Stimulated activated CD4-positive, alpha-beta T cell treated with anti-CD3 and anti-CD28 coated beads, Interleukin-4, amount 100 ng/mL, for 4 hours (primary cell): ENCODE data around the gene UNC45A.
A peak's percentile ranks its signal among the peaks of the same experiment; 100 is the strongest.
"Not testable (repeated sequence)": the region's sequence is repeated elsewhere in the genome, so short reads cannot be mapped to it uniquely, and the experiment has no call there.

Experiments
- DNase-seq, 2 experiments: peaks; one replicate each; pipeline ENCODE4 v3.0.0-alpha.2; 2020

UNC45A gene

GRCh38 chr15:90934949-90935751 is at the start of gene UNC45A:
TSS of gene UNC45A (plus strand) at chr15:90935285. CDS start at chr15:90935325, 40 bp downstream.
- DNase-seq, result peak; percentile 93 to 98

- DNase-seq, result peak; percentile 69 to 83
Measured at GRCh38 chr15:90885432-90886290, 49.4 kb upstream of the UNC45A start.

GRCh38 chr15:90886291-90886614 is 48.8 kb upstream of the UNC45A start:
- no peak for DNase-seq

GRCh38 chr15:90887037-90887481 is 48.0 kb upstream of the UNC45A start:
- no peak for DNase-seq

GRCh38 chr15:90889313-90889730 is 45.8 kb upstream of the UNC45A start:
- no peak for DNase-seq

GRCh38 chr15:90889736-90890456 is 45.2 kb upstream of the UNC45A start:
- DNase-seq, result no peak

GRCh38 chr15:90890839-90891238 is 44.2 kb upstream of the UNC45A start:
- no peak for DNase-seq

GRCh38 chr15:90891346-90891949 is 43.6 kb upstream of the UNC45A start:
- DNase-seq, result no peak

- no peak for DNase-seq
Measured at GRCh38 chr15:90892023-90892422, 43.1 kb upstream of the UNC45A start.

GRCh38 chr15:90892498-90893174 is 42.4 kb upstream of the UNC45A start:
- DNase-seq, result no peak

- no peak for DNase-seq
Measured at GRCh38 chr15:90893175-90894090, 41.7 kb upstream of the UNC45A start.

GRCh38 chr15:90895571-90896117 is 39.4 kb upstream of the UNC45A start:
- no peak for DNase-seq

- DNase-seq, result not testable (repeated sequence)
Measured at GRCh38 chr15:90897131-90897655, 37.9 kb upstream of the UNC45A start.

- DNase-seq, result no peak
Measured at GRCh38 chr15:90901175-90902039, 33.7 kb upstream of the UNC45A start.

- peak; percentile 64 to 66 for DNase-seq
Measured at GRCh38 chr15:90902040-90902839, 32.8 kb upstream of the UNC45A start.

- peak; percentile 79 for DNase-seq
Measured at GRCh38 chr15:90902840-90903732, 32.0 kb upstream of the UNC45A start, which contains the start of gene MAN2A2. TSS of gene MAN2A2 (plus strand) at chr15:90903302. CDS start at chr15:90904208, 906 bp downstream.
